Ovary (tissue), 9 donors: ENCODE data around the gene C14orf93. TPM values are rescaled to one million over a fixed set of nuclear protein-coding genes. Genes with fewer than 3 reads are reported as not detected.
"Not testable (repeated sequence)": the region's sequence is repeated elsewhere in the genome, so short reads cannot be mapped to it uniquely, and the experiment has no call there.

Experiments used
- DNase-seq, 5 donors: peaks; one replicate each; pipeline ENCODE4 v3.0.0-alpha.2; 2019 to 2020
- H3K27ac ChIP-seq, 2 donors: fragments of 200-600 bp; one replicate each; pipeline versions ENCODE4 v1.5.1 to v1.8.0; 2019 to 2022
- H3K27me3 ChIP-seq: fragments of 200-600 bp; one replicate; pipeline ENCODE4 v1.8.0; 2022
- H3K36me3 ChIP-seq: fragments of 200-600 bp; sonication (generic); one replicate; pipeline ENCODE4 v1.5.1; 2019
- H3K4me1 ChIP-seq: one replicate; pipeline ENCODE4 v1.8.1; 2013; ENCODE audit warnings: mild to moderate bottlenecking, moderate library complexity; ENCODE audit not compliant: insufficient read depth
- H3K4me3 ChIP-seq: fragments of 200-600 bp; sonication (generic); one replicate; pipeline ENCODE4 v1.5.1; 2017
- H3K9me3 ChIP-seq, 2 donors: fragments of 200-600 bp in 1 of 2; sonication (generic) in 1 of 2; one replicate each; pipeline versions ENCODE4 v1.5.1 to v1.8.1; 2013 to 2019; ENCODE audit warnings: mild to moderate bottlenecking in 1 of 2, moderate library complexity in 1 of 2
- EP300 ChIP-seq: sonication (generic); formaldehyde crosslinking; IDR thresholded peaks from one replicate; pipeline ENCODE4 v1.6.1; 2017; ENCODE audit warnings: antibody characterized with exemption
- POLR2A ChIP-seq: fragments of 450-650 bp; IDR thresholded peaks from one replicate; pipeline ENCODE4 v1.6.1; 2017; ENCODE audit warnings: antibody characterized with exemption, mild to moderate bottlenecking, moderate library complexity
- WGBS, 3 donors: extraction: QIAGEN DNeasy Blood & Tissue Kit in 1 of 3; methylation state at CpG; one replicate each; pipeline versions ENCODE4 v1.1.5 to v1.1.7; 2013 to 2017; 5-methylcytosine and 5-hydroxymethylcytosine counted together
- intact Hi-C, 4 donors: fragments of 100-400 bp; cut with DNase I; formaldehyde crosslinking; loops; one replicate each; pipeline versions ENCODE4 v1.11.0 to v1.15.1; 2022 to 2023
- polyA plus RNA-seq, 2 donors: library from polyadenylated mRNA; stranded (reverse); fragments of 200-250 nt in 1 of 2; fragments of 350-450 nt in 1 of 2; fragmentation: Illumina TruSeq in 1 of 2; extraction: RNeasy Lipid Tissue Mini Kit (QIAGEN cat#74804) in 1 of 2; gene quantifications; one replicate each; pipeline ENCODE4 v1.2.3, GENCODE V29; 2013 to 2014
- total RNA-seq, 7 donors: library from RNA; depleted of rRNA in 2 of 7; stranded (reverse); fragments of >200 nt in 2 of 7; fragmentation: NEBNext Ultra II Directional in 3 of 7; extraction: Animal tissue kit (Norgen Biotek cat#: 25700) in 3 of 7; gene quantifications; one replicate each; pipeline versions ENCODE4 v1.1.0 to v1.2.4, GENCODE V29; 2016 to 2023
- TF ChIP-seq, protein P1 (sequence below), 3 donors: fragments of 450-650 bp in 2 of 3; fragments of 200-600 bp in 1 of 3; IDR thresholded peaks; one replicate each; pipeline versions ENCODE4 v1.5.1 to v1.8.0; 2016 to 2022; ENCODE audit warnings: antibody characterized with exemption in 3 of 3, mild to moderate bottlenecking in 1 of 3
- donor health status: DM: no; HTN: no; CAD: no; lungs with moderate emphysema.
- donor health status: DM: no; HTN: no; CAD: no.
- donor health status: Bipolar disorder and iron deficiency.
- donor health status: DM: yes; HTN: yes; CAD: no.
- donor health status: DM: no; HTN: no; CAD: no.
- donor health status: DM: yes; HTN: yes; CAD: no.

Gene C14orf93
- total and polyA plus RNA-seq, 9 donors: 7.2 to 12.7 (median 10.8) TPM

DNA sequence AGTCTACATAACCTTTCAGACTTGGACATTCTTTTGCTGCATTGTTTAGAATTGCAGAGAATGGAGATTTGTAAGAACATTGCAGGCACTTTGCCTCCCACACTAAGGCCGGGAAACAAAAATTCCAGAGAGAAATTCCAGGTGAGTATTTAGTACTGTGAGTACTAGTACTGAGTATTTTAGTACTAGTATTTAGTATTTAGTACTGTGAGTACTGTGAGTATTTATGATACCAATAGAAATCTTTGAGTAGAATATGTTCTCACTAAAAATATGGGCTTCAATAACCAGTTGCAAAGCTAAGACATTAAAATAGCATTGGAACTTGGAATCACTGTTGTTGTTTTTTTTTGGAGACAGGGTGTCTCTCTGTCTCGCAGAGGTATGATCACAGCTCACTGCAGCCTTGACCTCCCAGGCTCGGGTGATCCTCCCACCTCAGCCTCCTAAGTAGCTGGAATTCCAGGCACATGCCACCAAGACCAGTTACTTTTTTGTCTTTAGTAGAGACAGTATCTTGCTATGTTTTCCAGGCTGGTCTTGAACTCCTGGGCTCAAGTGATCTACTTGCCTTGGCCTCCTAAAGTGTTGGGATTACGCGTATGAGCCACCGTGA, 47.8 kb downstream of the C14orf93 start:
- Histone ChIP-seq H3K9me3 (no peaks in the 10 kb centered on the region), H3K27ac (no peak overlapping the region), H3K36me3 (no peaks in the 10 kb centered on the region), H3K4me3 (no peak overlapping the region), H3K27me3 (no peaks in the 10 kb centered on the region), H3K4me1 (no peaks in the 10 kb centered on the region)
- intact Hi-C loops: no loop called here
- 58 to 63% (median 58%) methylated on average over 6 of the region's 6 CpGs for WGBS, 3 donors
- DNase-seq: peak in 1 of 5 donors; percentile 1
- TF ChIP-seq EP300 (no peak), POLR2A (no peak)
- TF ChIP-seq, protein P1, sequence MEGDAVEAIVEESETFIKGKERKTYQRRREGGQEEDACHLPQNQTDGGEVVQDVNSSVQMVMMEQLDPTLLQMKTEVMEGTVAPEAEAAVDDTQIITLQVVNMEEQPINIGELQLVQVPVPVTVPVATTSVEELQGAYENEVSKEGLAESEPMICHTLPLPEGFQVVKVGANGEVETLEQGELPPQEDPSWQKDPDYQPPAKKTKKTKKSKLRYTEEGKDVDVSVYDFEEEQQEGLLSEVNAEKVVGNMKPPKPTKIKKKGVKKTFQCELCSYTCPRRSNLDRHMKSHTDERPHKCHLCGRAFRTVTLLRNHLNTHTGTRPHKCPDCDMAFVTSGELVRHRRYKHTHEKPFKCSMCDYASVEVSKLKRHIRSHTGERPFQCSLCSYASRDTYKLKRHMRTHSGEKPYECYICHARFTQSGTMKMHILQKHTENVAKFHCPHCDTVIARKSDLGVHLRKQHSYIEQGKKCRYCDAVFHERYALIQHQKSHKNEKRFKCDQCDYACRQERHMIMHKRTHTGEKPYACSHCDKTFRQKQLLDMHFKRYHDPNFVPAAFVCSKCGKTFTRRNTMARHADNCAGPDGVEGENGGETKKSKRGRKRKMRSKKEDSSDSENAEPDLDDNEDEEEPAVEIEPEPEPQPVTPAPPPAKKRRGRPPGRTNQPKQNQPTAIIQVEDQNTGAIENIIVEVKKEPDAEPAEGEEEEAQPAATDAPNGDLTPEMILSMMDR (IDR thresholded peaks at IDR 0.05): no peak

DNA sequence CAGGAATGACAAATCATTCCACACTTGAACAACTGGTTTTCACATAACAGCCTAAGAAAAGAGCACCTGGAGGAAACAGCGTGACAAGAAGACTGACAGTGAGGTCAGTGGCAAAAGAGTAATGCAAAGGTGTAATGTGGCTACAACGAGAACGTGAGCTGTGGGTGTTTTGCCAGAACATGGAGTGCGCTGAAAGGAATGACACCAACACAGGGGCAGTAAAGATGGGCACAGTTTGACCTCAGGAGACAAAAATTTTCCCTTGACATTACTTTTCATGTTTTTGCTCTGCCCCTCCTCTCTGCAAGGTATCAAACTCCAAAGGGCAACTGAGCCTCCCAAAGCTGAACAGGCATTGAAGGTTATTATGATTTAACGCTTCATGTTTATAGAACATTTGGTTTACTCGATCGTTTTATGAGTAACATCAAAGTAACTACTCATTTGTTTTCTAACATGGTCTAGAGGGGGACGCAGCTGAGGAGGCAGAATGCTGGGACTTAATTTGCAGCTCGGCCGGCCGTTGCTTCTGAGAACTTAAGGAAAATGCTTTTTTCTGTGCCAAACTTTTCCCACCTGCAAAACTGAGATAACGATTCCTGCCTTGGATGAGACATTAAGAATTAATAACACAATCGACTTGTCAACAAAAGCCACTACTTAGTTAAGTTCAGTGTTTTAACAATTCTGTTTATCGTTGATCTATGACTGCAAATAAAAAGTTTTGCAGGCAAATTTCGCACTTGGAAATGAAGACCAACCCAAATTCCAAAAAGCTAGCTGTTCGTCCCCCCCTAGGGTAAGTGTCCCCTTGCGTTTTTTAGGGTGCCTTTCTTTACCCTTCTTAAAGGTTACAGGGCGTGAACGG, 54.0 kb downstream of the C14orf93 start:
- intact Hi-C loops: no loop called here
- WGBS, 3 donors: 6 to 14% (median 12%) methylated on average over 19 of the region's 19 CpGs

DNA sequence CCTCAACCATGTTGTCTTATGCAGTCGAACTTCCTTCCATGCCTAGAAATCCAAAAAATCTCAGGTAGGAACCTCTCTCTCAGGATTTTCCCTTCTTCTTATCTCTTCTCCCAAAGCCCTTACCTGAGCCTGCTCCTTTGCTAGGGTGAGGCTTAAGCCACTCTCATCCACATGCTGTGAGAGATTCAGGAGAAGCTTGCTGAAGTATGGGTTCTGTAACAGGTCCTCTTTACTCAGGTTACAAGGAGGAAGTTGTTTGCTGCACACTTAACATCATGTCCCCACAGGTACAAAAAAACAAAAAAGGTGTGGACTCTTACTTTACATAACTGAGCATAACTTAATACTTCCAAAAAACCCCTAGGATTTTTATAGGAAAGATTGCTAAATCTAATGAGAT, 57.5 kb downstream of the C14orf93 start:
- Histone ChIP-seq H3K27ac (no peak overlapping the region), H3K9me3 (no peaks in the 10 kb centered on the region), H3K27me3 (no peaks in the 10 kb centered on the region), H3K4me3 (no peak overlapping the region), H3K36me3 (no peaks in the 10 kb centered on the region), H3K4me1 (peaks cover 2% of the 10 kb centered on the region)
- 96 to 100% (median 97%) methylated on average over 1 of the region's 1 CpG for WGBS, 3 donors
- DNase-seq: no peak
- TF ChIP-seq, protein P1 (IDR thresholded peaks at IDR 0.05): no peak
- TF ChIP-seq EP300: no peak
- no peak for TF ChIP-seq POLR2A
- intact Hi-C loops: no loop called here

More for the DNA sequence above, 54.0 kb downstream of the C14orf93 start:
- H3K9me3 ChIP-seq: no peaks in the 10 kb centered on the region
- H3K27ac ChIP-seq: peak overlapping the region; percentile 58 to 93
- no peaks in the 10 kb centered on the region for H3K36me3 ChIP-seq
- peak overlapping the region; percentile 62 for H3K4me3 ChIP-seq
- no peaks in the 10 kb centered on the region for H3K27me3 ChIP-seq
- DNase-seq: peak in 1 of 5 donors; percentile 11
- H3K4me1 ChIP-seq: peaks cover 2% of the 10 kb centered on the region
- TF ChIP-seq EP300: no peak
- TF ChIP-seq, protein P1 (IDR thresholded peaks at IDR 0.05): no peak

DNA sequence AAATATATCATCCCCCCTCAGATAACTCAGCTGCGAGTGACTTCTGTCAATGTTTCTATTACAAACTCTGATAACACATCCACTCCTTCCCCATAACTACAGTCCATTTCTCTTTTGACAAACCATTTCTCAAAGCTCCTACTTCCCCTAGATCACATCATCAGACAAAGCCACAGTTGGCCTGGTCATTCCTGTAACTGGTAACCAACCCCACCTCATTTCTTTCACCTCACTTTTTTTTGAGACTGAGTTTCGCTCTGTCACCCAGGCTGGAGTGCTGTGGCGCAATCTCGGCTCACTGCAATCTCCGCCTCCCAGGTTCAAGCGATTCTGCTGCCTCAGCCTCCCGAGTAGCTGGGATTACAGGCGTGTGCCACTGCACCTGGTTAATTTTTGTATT, 58.1 kb downstream of the C14orf93 start:
- H3K36me3 ChIP-seq, intact Hi-C loops, H3K27ac ChIP-seq, H3K4me1 ChIP-seq, H3K9me3 ChIP-seq, H3K27me3 ChIP-seq, H3K4me3 ChIP-seq: not testable (repeated sequence)
- 91 to 93% (median 92%) methylated on average over 8 of the region's 8 CpGs for WGBS, 3 donors
- peak in 1 of 5 donors; percentile 3 for DNase-seq

DNA sequence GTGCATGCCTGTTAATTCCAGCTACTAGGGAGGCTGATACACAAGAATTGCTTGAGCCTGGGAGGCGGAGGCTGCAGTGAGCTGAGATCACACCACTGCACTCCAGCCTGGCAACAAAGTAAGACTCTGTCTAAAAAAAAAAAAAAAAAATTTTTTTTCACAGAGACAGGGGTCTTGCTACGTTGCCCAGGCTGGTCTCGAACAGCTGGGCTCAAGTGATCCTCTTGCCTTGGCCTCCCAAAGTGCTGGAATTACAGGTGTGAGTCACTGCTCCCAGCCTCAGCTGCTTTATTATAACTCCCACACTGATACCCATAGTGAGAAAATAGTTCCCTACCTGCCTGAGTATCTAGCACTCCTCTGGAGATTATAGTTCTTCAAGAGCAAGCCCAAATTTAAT, 64.3 kb downstream of the C14orf93 start:
- Histone ChIP-seq H3K4me3 (no peak overlapping the region), H3K4me1 (no peaks in the 10 kb centered on the region), H3K27me3 (no peaks in the 10 kb centered on the region), H3K36me3 (no peaks in the 10 kb centered on the region), H3K27ac (no peak overlapping the region), H3K9me3 (no peaks in the 10 kb centered on the region)
- 89 to 95% (median 93%) methylated on average over 3 of the region's 3 CpGs for whole genome bisulfite sequencing, 3 donors
- TF ChIP-seq, protein P1 (IDR thresholded peaks at IDR 0.05): no peak
- TF ChIP-seq EP300 (no peak), POLR2A (no peak)
- no peak for DNase-seq
- intact Hi-C loops: no loop called here
